Activated CD4-positive, alpha-beta T cell treated with anti-CD3 and anti-CD28 coated beads, Interleukin-10, Interleukin-2, amounts not matched to agents 100 ng/mL and 50 ng/mL, durations not matched to agents 16 hours and 8 hours (primary cell): Measurements from ENCODE around the gene CCNQ.
A peak's percentile ranks its signal among the peaks of the same experiment; 100 is the strongest.
"Not testable (repeated sequence)": the region's sequence is repeated elsewhere in the genome, so short reads cannot be mapped to it uniquely, and the experiment has no call there.

Source experiments
- DNase-seq: peaks from one replicate; pipeline ENCODE4 v3.0.0-alpha.2; 2020

CCNQ gene

DNA sequence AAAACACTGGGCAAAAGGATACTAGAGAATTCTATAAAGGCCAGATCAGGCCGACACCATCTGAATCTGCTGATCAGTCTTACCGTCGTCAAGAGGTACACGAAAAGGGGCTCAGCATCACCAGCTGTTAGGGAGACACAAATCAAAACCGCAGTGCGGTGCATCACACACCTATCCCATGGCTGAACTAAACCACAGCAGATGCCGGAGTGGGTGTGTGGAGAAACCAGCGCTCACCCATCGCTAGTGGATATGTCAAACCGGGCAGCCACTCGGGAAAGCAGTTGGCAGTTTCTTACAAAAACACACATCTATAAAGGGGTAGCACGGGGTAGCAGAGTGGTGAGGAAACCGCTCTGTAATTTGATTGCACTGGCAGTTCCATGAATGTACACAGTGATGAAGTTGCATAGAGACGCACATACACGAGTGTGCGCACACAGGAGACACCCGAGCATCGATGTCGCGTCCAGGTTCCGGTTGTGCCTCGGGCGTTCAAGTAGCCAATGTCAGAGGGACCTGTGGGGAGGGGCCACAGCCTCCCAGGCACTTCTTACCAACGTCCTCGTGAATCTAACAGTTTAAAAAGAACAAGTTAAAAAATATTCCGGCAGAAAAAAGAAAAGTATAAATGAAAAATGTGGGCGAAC lies 23.1 kb upstream of the CCNQ start:
- no peak for DNase-seq

DNA sequence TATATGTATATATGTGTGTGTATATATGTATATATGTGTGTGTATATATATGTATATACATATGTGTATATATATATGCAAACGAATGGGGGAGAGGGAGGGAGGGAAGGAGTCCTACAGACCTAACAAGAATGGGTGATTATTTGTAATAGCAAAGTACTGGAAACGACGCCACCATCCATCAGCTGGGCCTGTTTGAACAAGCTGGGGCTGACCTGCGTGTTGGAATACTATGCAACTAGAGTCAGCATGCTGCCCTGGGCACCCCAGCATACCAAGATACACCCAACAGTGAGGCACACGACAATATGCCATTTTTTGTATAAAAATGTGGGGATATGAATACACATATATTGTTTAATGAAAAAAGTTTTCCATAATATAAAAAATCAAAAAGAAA lies 21.6 kb upstream of the CCNQ start:
- DNase-seq = no peak

GRCh38 chrX:153614818-153615217 lies 15.9 kb upstream of the CCNQ start:
- DNase-seq = no peak

- no peak for DNase-seq
Measured at GRCh38 chrX:153612413-153612812, 13.5 kb upstream of the CCNQ start.

DNA sequence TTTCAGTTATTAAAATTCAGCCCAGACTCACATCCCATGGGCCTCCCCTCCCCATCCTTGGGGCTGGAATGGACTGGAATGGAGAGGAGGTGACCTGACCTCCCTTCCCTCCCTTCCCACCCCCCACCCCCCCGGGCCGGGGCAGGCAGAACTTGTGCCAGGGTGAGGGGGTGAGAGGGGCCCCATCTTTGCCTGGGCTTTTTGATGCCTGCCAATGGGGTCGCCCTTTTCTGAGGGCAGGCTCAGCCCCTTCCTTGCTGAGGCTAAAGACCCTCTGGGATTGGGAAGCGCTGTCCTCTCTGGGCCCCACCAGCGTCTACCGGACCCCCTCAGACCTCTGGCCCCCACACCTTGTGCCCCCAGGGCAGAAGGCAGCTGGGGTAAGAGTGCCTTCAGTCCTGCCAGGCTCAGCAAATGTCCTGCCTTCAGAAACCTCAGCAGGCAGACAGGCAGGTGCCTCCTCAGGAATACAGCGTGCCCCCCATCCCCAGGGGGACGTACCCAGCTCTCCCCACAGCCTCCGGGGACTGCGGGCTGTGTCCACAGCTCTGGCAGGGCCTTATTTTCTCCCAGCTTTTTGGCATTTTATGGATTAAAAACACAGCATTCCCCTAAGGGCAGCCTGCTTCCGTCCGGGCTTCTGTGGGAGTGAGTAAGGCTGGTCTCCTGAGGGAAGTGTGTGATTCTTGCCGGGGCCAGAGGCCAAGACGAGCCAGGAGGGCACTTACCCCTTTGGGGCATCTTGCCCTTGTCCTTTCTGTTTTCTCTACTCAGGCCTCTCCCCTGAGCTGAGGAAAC lies 12.6 kb upstream of the CCNQ start:
- no peak for DNase-seq

GRCh38 chrX:153610836-153611213 lies 11.9 kb upstream of the CCNQ start:
- no peak for DNase-seq

- DNase-seq = peak; percentile 72
Measured at GRCh38 chrX:153609917-153610835, 11.2 kb upstream of the CCNQ start.

DNA sequence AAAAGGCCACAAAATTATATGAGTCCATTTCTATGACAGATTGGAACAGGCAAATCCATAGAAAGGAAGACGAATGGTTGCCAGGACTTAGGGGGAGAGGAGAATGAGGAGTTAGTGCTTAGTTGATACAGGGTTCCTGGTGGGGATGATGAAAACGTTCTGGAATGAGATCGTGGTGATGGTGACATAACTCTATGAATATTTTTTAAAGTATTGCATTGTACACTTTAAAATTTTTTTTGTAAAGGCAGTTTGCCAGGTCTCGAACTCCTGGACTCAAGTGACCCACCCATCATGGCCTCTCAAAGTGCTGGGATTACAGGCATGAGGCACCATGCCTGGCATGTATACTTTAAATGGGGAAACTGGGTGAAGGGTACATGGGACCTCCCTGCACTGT lies 9.9 kb upstream of the CCNQ start:
- no peak for DNase-seq

- DNase-seq = no peak
Measured at GRCh38 chrX:153608376-153608775, 9.4 kb upstream of the CCNQ start.

DNA sequence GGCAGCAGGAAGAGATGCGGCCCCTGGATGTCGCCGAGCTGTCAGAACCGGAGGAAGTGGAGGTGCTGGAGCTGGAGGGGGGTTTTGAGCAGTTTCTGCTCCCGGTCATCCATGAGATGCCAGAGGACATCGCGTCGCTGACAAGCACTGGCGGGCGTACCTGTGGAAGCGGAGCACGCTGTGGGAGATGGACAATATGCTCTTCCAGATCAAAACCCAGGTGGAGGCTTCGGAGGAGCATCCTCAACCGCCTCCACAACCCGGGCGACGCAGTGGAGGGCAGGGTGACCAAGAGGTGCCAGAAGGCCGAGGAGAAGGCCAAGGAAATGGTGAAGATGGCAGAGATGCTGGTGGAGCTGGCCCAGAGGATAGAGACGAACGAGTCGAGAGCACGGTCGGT lies 7.6 kb upstream of the CCNQ start:
- DNase-seq = no peak

GRCh38 chrX:153604666-153605380 lies 5.9 kb upstream of the CCNQ start:
- DNase-seq = not testable (repeated sequence)

DNA sequence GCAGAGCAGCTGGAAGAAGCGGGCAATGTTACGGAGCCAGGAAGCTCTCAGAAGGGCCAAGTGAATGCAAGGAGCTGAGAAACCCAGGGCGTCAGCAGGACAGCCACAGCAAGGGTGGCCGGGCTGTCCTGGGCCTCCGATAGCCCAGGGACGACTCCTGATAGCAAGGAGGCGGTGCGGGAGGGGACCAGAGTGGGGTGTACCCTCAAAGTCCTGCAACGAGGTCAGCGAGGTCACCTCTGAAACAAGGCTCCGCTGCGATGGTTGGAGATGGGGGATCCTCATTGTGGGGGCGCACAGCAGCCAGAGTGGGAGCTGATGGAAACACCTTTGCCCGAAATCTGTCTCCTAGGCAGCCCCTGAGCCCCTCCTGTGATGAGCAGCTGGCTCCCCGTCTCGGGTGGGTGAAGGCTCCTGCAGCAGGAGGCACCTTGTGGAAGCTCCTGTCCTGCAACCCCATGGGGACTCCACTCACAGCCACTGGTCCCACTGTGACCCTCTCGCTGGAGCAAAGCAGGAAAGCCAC lies 4.3 kb upstream of the CCNQ start:
- DNase-seq = no peak

GRCh38 chrX:153602601-153603000 lies 3.7 kb upstream of the CCNQ start:
- no peak for DNase-seq

DNA sequence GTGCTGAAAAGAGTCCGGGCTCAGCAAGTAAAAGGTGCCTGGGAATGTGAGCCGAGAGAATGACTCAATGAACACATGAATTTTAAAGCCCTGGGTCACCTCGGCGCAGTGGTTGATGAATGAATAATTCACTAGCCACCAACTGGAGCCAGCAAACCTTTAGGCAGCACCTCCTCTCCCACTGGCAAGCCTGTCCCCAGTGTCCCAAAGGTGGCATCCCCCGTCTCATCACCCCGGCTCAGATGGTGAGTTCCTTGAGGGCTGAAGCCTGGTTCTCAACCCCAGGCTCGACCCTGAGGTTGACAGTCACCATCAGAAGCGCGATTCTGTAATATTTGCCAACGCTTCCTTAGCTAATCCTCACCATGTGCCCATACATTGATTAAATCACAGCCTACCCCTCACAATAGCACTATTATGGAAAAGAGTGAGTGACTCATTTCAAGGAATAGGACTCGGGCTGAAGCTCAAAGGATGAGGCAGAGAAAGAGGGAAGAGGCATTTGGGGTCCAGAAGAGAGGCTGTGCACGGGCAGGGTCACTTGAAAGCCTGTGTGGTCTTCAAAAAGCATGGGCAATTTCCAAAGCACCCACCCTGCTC lies 2.7 kb upstream of the CCNQ start:
- DNase-seq = no peak

- no peak for DNase-seq
Measured at GRCh38 chrX:153600921-153601320, 2.0 kb upstream of the CCNQ start.

DNA sequence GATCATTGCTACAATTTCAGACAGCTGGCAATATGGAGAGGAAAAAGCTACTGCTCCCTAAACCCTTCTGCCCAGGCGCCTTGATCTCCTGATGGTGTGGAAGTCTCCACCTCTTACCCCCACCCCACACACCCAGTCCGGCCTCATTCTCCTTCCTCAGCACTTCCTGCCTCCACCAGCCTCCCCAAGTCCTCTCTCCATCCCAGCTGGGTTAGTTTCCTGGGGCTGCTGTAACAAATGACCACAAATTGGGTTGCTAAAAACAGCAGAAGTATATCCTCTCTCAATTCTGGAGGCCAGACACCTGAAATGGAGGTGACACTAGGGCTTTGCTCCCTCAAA lies 1.1 kb upstream of the CCNQ start:
- peak; percentile 21 for DNase-seq

DNA sequence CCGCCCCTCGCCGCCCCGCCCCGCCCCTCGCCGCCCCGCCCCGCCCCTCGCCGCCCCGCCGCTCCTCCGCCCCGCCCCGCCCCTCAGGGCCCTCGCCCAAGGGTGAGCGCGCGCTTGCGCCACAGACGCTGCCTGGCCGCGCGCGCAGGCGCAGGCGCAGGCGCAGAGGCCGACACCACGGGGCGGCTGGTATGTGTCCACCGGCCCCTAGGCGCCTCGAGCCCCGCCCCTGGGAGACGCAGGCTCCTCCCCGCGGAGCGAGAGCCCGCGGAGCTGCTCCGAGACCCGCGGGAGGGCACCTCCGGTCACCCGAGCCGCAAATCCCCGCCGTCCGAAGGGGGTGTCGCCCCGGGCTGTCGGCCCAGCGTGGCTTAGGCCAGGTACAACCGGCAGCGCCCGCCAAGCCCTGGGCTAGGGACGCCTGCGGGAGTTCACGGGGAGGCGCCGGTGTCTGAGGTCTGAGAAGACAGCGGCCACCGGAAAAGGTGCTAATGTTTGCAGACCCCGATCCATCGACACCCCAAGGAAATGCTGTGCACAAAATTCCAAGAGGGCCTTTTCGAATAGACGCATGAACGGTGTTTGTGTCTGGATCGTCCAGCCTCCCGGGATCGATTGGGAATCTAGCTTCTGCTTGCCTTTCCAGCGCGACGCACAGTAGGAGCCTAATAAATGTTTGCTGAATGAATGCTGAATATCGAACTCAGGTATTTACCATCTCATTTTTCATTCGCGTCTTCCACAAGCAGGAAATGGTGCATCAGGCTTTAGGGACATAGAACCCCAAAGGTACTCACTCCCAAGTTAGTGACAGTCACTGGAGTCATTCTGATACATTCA lies 473 bp upstream of the CCNQ start:
- DNase-seq = peak; percentile 94

- peak; percentile 25 for DNase-seq
Measured at GRCh38 chrX:153596981-153597750, 1.8 kb downstream of the CCNQ start.

GRCh38 chrX:153595859-153596857 lies 2.8 kb downstream of the CCNQ start:
- no peak for DNase-seq
